GM19372 (cell line): ENCODE data around the gene NYAP1.
"Not testable (repeated sequence)": the region's sequence is repeated elsewhere in the genome, so short reads cannot be mapped to it uniquely, and the experiment has no call there.

ENCODE experiments used
- ATAC-seq: cut with Tn5 transposase; IDR thresholded peaks from one replicate; pipeline ENCODE4 v1.9.1; 2021; ENCODE audit warnings: mild to moderate bottlenecking, low read depth, moderate library complexity; ENCODE audit not compliant: unreplicated experiment

The NYAP1 gene

DNA sequence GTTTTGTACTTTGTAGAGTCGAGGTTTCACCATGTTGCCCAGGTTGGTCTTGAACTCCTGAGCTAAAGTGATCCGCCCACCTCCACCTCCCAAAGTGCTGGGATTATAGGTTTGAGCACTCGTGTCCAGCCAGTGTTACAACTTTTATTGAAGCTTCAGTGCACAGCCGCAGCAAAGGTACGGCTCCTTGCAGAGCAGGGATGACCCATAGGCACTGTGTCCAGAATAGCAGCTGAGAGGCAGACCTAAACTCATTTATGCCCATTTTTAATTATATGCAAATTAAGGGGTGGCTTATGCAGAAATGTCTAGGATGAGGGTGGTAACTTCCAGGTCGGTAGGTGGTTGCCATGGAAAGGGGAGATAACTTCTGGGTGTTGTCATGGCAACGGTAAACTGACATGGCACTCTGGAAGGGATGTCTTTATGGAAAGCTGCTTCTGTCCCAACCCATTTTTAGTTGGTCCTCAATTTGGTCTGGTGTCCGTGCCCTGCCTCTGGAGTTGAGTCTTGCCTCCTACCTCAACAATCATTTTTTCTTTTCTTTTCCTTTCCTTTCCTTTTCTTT, 22.7 kb downstream of the NYAP1 start:
- ATAC-seq, result no peak

DNA sequence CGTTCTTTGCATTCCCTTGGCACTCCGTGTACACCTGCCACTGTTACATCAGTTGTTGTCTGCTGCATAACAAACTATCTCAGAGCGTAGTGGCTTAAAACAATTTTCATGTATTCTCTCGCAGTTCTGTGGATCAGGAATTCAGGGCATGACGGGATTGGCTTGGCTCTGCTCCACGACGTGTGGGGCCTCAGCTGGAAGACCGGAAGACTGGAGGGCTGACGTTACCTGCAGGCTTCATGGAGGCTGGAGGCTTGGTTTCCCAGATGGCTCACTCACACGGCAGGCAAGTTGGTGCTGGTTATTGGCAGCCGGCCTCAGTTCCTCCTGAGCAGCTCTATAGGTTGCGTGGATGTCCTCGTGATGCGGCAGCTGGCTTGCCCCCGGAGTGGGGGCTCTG, 25.5 kb downstream of the NYAP1 start:
- ATAC-seq, result no peak

DNA sequence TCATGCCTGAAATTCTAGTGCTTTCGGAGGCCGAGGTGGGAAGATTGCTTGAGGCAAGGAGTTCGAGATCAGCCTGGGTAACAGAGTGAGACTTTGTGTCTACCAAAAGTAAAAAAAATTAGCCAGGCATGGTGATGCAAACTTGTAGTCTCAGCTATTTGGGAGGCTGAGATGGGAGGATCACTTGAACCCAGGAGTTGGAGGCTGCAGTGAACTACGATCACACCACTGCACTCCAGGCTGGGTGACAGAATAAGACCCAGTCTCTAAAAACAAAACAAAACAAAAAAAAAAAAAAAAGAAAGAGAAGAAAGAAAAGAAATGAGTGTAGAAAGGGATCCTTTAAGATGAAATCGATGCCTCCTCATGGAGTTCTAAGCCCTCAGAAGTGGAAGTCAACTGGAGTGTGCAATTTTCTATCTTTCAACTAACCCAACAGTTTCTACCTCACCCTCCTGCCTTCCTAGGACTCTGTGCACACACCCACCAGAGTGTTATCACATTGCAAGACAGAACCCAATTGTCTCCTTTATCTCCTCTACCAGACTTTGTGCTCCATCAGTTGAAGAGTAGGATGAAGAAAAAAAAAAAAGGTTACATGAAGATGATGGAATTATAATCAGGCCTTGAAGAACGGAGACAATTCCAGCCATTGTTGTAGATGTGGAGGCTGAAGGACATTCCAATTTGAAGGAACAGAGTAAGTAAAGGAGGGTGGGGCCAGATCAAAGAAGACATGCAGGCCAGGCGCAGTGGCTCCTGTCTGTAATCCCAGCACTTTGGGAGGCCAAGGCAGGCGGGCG, 26.9 kb downstream of the NYAP1 start:
- no peak for ATAC-seq

DNA sequence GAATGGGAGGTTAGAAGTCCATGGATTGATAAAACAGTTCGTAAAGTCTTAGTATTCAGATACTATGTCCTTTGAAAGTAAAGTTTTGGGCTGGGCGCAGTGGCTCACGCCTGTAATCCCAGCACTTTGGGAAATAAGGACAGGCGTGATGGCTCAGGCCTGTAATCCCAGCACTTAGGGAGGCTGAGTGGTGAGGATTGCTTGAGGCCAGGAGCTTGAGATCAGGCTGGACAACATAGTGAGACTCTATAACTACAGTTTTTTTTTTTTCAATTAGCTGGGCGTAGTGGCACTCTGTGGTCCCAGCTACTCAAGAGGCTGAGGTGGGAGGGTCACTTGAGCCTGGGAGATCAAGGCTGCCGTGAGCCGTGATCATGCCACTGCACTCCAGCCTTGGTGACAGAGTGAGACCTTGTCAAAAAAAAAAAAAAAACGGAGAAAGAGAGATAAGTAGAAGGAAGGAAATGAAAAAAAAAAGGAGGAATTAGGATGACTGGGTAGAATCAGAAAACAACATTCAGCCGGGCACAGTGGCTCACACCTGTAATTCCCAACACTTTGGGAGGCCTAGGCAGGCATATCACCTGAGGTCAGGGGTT, 29.6 kb downstream of the NYAP1 start:
- ATAC-seq, result no peak

DNA sequence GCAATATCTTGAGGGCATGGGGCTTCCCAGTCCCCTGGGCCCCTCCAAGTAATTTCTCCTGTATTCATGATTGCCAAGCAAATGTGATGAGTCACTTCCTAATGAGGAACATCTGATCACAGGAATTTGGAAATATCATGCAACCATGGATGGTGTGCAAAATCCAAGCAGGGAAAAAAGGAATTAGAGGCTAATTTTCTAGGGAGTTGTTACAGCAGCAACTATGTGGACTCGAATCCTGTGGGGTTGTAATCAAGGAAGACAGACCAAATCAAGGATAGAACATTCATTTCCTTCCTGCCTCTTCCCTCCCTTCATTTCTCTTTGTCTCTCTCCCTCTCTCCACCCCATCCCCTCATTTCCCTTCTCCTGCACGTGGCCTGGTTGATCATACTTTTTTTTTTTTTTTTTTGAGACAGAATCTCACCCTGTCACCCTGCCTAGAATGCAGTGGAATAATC, 31.4 kb downstream of the NYAP1 start:
- ATAC-seq, result no peak

DNA sequence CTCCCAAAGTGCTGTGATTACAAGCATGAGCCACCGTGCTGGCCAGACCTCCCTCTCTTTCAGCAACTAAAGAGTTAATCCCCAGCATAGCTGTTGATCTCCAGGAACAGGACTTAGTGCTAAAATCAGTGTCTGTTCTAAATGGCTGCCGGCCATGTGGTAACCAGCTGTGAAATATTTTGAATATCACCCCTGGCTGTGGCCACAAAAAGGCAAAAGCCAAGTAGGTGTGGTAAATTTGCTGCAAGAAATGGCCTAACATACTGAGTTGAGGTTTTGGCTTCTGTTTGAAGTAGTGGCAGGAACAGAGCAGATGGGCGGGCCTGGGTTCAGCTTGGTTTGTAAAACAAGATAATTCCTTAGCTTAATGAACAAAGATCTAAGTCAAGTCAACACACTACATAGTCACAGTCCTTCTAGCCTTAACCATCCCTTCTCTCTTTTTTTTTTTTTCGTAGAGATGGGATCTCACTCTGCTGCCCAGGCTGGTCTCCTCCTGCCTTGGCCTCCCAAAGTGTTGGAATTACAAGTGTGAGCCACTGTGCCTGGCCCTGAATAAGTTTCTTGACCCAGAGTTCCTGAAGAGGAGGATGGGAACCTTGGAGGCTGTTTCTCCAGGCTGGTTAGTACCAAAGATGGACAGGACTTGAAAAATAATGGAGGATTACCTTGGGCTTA, 32.5 kb downstream of the NYAP1 start:
- no peak for ATAC-seq

DNA sequence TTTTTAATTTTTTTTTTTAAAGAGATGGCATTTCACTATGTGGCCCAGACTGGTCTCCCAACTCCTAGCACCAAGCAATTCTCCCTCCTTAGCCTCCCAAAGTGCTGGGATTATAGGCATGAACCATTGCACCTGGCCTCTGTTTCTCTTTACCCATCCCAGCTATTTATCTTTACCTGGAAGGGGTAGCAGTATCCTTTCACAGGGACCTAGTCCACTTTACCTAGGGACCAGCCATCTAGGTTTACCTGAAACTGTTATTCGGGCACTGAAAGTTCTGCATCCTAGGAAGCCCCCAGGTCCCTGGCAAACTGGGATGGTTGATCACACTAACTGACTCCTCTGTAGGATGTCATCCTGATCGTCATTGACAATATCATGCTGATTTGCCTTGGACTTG, 33.6 kb downstream of the NYAP1 start:
- no peak for ATAC-seq

DNA sequence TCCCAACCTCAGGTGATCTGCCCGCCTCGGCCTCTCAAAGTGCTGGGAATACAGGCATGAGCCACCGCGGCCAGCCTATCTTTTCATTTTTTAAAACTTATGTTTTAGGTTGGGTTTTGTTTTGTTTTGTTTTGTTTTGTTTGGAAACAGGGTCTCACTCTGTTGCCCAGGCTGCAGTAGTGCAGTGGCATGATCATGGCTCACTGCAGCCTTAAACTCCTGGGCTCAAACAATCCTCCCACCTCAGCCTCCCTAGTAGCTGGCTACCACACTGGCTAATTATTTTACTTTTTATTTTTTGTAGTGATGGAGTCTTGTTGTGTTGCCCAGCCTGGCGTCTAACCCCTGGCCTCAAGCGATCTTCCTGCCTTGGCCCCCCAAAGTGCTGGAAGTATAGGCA, 35.9 kb downstream of the NYAP1 start:
- no peak for ATAC-seq

DNA sequence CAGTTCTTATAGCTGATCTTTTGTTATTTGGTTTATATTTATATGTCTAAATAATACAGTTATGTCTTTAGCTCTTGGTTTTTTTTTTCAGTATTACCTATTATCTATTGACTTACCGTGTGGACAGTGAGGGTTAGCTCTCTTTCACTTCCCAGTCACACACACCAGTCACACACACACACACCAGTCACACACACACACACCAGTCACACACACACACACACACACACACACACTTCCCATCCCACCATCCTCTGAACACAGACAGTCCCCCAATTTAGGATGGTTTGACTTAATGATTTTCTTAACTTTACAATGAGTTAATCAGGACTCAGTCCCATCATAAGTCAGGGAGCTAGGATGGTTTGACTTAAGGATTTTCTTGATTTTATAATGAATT, 36.4 kb downstream of the NYAP1 start:
- no peak for ATAC-seq

DNA sequence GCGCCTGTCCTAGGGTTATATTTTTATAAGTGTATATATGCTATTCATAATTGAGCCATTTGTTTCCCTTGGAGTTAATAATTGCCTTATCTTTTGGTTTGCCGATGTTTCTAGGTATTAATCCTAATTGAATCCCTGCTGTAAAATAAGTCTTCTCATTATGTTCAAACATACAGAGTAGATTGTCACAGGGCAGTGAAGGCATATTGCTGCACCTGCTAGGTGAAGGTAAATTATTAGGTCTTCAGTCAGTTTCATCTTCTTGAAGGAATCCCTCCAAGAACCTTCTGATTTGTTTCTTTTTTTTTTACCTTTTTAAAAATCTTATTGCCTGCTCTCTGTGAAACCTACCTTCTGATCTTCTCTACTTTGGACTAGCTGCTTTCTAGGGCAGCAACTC, 37.3 kb downstream of the NYAP1 start:
- ATAC-seq, result no peak

DNA sequence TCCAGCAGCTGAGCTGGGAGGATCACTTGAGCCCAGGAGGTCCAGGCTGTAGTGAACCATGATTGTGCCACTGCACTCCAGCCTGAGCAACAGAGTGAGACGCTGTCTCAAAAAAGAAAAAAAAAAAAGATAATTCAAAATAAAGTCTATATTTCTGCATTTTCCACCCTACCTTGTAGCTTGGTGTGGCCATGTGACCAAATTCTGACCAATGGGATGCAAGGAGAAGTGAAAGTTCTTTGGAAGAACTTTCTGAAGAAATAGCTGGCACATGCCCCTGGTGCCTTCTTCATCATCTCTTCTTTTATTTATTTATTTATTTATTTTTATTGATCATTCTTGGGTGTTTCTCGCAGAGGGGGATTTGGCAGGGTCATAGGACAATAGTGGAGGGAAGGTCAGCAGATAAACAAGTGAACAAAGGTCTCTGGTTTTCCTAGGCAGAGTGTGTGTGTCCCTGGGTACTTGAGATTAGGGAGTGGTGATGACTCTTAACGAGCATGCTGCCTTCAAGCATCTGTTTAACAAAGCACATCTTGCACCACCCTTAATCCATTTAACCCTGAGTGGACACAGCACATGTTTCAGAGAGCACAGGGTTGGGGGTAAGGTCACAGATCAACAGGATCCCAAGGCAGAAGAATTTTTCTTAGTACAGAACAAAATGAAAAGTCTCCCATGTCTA, 38.3 kb downstream of the NYAP1 start:
- not testable (repeated sequence) for ATAC-seq

DNA sequence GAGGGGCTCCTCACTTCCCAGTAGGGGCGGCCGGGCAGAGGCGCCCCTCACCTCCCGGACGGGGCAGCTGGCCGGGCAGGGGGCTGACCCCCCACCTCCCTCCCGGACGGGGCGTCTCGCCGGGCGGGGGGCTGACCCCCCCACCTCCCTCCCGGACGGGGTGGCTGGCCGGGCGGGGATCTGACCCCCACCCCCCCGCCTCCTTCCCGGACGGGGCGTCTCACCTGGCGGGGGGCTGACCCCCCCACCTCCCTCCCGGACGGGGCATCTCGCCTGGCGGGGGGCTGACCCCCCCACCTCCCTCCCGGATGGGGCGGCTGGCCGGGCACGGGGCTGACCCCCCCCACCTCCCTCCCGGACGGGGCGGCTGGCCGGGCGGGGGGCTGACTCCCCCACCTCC, 39.5 kb downstream of the NYAP1 start:
- not testable (repeated sequence) for ATAC-seq

DNA sequence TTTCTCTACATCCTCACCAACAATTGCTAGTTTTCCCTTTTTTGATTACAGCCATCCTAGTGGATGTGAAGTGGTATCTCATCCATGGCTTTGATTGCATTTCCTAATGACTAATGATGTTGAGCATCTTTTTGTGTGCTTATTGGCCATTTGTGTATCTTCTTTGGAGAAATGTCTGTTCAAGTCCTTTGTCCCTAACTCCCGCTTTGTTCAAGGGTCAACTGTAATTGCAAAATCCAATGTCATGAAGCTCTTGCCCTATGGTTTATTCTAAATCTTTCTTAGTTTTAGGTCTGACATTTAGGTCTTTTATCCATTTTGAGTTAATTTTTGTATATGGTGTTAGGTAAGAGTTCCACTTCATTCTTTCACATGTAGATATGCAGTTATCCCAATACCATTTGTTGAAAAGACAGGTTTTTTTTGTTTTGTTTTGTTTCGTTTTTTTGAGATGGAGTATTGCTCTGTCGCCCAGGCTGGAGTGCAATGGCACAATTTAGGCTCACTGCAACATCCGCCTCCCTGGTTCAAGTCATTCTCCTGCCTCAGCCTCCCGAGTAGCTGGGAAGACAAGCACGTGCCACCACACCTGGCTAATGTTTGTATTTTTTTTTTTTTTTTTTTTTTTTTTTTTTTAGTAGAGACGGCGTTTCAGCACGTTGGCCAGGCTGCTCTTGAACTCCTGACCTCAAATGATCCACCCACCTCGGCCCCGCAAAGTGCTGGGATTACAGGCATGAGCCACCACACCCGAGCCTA, 44.6 kb downstream of the NYAP1 start:
- not testable (repeated sequence) for ATAC-seq

DNA sequence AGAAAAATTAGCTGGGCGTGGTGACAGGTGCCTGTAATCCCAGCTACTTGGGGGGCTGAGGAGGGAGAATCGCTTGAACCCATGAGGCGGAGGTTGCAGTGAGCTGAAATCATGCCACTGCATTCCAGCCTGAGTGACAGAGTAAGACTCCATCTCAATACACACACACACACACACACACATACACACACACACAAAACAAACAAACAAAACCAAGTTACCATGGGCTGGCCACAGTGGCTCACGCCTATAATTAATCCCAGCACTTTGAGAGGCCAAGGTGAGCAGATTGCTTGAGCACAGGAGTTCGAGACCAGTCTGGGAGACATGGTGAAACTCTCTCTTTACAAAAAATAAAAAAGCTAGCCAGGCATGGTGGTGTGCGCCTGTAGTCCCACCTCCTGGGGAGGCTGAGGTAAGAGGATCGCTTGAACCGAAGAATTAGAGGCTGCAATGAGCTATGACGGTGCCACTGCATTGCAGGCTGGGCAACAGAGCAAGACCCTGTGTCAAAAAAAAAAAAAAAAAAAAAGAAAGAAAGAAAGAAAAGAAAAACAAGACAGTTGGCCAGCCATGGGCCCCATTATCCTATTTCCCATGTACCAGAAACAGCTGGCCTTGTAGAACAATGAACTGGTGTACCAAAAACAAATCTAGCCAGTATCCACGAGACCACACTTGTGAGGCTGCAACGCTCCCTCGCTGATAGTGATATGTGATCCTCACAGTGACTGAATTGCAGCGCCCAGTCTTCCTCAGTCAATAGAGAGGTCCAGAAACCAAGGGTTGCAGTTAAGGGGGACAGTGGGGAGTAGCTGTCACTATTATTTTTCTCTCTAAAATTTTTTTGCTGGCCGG, 48.7 kb downstream of the NYAP1 start:
- no peak for ATAC-seq

DNA sequence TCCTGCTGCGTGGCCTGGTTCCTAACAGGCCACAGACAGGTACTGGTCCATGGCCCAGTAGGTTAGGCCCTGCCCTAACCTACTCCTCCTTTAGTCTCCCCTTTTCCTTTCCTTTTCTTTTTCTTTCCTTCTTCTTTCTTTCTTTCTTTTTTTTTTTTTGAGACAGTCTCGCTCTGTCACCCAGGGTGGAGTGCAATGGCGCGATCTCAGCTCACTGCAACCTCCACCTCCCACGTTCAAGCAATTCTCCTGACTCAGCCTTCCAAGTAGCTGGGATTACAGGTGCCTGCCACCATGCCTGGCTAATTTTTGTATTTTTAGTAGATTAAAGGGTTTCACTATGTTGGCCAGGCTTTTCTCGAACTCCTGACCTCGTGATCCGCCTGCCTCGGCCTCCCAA, 52.3 kb downstream of the NYAP1 start:
- not testable (repeated sequence) for ATAC-seq

DNA sequence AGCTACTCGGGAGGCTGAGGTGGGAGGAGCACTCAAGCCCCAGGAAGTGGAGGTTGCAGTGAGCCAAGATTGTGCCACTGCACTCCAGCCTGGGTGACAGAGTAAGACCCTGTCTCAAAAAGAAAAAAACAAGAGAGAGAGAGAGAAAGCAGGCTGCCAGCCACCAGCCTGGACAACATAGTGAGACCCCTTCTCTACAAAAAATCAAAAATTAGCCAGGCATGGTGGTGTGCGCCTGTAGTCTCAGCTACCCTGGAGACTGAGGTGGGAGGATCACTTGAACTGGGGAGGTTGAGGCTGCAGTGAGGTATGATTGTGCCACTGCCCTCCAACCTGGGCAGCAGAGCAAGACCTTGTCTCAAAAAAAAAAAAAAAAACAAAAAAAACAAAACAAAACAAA, 53.0 kb downstream of the NYAP1 start:
- ATAC-seq, result not testable (repeated sequence)

DNA sequence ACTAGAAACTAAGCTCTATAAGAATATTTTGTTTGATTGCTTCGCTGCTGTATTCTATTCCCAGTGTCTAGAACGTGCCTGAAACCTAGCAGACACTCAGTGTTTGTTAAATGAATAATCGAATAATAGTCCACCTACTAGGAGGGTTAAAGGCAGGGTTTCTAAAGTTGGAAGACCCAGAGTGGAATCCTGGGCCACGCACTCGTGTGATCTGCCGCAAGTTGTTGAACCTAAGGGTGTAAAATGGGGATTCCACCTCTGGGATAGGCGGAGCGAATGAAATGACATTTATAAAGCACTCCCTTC, 54.6 kb downstream of the NYAP1 start:
- ATAC-seq, result no peak

DNA sequence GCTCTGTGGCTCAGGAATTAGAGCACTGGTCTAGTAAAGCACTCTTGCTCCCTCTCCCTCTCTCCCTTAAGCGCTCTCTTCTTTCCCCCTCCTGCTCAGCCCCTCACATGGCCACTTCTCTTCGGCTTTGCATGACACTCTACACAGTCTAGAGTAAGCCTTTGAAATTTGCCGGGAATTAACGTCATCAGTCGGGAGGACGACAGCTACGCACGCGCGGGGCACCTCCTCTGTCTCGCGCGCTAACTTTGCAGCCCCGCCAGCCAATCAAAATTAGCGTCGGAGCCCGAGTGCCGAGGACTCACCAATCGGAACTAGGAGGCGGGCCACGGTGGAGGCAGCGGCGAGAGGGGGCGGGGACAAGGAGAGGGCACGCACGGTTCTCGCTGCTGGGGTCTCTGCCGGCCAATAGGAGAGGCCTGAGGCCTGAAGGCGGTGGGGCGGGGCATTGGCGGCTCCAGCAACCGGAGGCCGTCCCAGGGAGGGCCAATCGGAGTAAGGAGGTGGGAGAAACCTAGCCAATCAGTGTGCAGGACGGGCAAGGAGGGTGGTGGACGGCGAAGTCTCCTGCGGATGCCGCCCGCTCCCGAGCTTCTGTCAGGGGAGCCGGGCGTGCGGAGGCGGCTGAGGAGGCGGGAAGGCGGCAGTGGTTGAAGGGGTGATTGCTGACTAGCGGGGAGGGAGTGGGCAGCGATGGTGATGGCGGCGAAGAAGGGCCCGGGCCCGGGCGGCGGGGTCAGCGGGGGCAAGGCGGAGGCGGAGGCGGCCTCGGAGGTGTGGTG, 55.1 kb downstream of the NYAP1 start, which contains the start of gene AGFG2:
Gene AGFG2 (plus strand): TSS at position 550 of the 782 bp plus-strand sequence. CDS start 144 bp downstream, at position 694.
- ATAC-seq, result peak; percentile 89
